SK-N-SH (cell line): ENCODE measurements around the gene CPB2. TPM values are rescaled to one million over a fixed set of nuclear protein-coding genes. Genes with fewer than 3 reads are reported as not detected.

Experiments
- CTCF ChIA-PET: fragments of 300-600, 350-600 bp; formaldehyde crosslinking; extraction: SDS; loops from one replicate; lab custom pipeline; 2021; lab: Yijun Ruan, JAX
- POLR2A ChIA-PET: fragments of 350-600 bp; sonication (Branson Sonifier 250); formaldehyde crosslinking; extraction: SDS; loops from one replicate; lab custom pipeline; 2020; ENCODE audit warnings: antibody characterized with exemption, inconsistent platforms; lab: Yijun Ruan, JAX
- DNase-seq: peaks from one replicate; pipeline ENCODE4 v3.0.0; 2012
- H2AFZ ChIP-seq: fragments of 200-600 bp; sonication (generic); 2 replicates; pipeline ENCODE4 v1.8.1; 2016; ENCODE audit warnings: antibody characterized with exemption, mild to moderate bottlenecking, low read depth
- H3F3A ChIP-seq: fragments of 200-600 bp; sonication (generic); replicated peaks from 2 replicates; pipeline ENCODE3; 2016; ENCODE audit warnings: antibody characterized with exemption, mild to moderate bottlenecking; ENCODE audit not compliant: insufficient read depth
- H3K27ac ChIP-seq, 2 experiments: fragments of 200-500 bp in 1 of 2; fragments of 200-600 bp in 1 of 2; sonication (Bioruptor generic) in 1 of 2; sonication (generic), shearing (Covaris generic) in 1 of 2; 2 replicates each; pipeline versions ENCODE4 v1.5.1 to v1.6.1; 2014 to 2016; ENCODE audit warnings: low read depth in 2 of 2, inconsistent platforms in 1 of 2, low read length in 1 of 2, mild to moderate bottlenecking in 1 of 2, mixed read lengths in 1 of 2
- H3K27me3 ChIP-seq: fragments of 200-600 bp; sonication (generic), shearing (Covaris generic); 2 replicates; pipeline ENCODE4 v1.6.1; 2016; ENCODE audit warnings: mixed run types; ENCODE audit not compliant: insufficient read depth
- H3K36me3 ChIP-seq, 2 experiments: fragments of 200-500 bp in 1 of 2; fragments of 200-600 bp in 1 of 2; sonication (Bioruptor generic) in 1 of 2; sonication (generic) in 1 of 2; replicated peaks in 1 of 2; 2 replicates each; pipeline versions ENCODE3 to v1.5.1; 2014 to 2016; ENCODE audit warnings: low read length in 1 of 2, mild to moderate bottlenecking in 1 of 2; ENCODE audit not compliant: insufficient read depth in 2 of 2, control insufficient read depth in 1 of 2
- H3K4me1 ChIP-seq, 2 experiments: fragments of 200-500 bp in 1 of 2; fragments of 200-600 bp in 1 of 2; sonication (Bioruptor generic) in 1 of 2; sonication (generic), shearing (Covaris generic) in 1 of 2; 2 replicates each; pipeline versions ENCODE4 v1.5.1 to v1.6.1; 2014 to 2016; ENCODE audit warnings: low read depth in 1 of 2, low read length in 1 of 2, mixed run types in 1 of 2; ENCODE audit not compliant: insufficient read depth in 2 of 2, control insufficient read depth in 1 of 2
- H3K4me2 ChIP-seq: fragments of 200-600 bp; sonication (generic), shearing (Covaris generic); 2 replicates; pipeline ENCODE4 v1.6.1; 2017; ENCODE audit warnings: mixed run types
- H3K4me3 ChIP-seq, 2 experiments: fragments of 200-500 bp in 1 of 2; fragments of 200-600 bp in 1 of 2; sonication (Bioruptor generic) in 1 of 2; sonication (generic), shearing (Covaris generic) in 1 of 2; 2 replicates each; pipeline versions ENCODE4 v1.5.1 to v1.8.1; 2014 to 2016; ENCODE audit warnings: low read depth in 2 of 2, inconsistent platforms in 1 of 2, low read length in 1 of 2, mild to moderate bottlenecking in 1 of 2, mixed read lengths in 1 of 2, moderate library complexity in 1 of 2
- H3K79me2 ChIP-seq: fragments of 200-600 bp; sonication (generic); 2 replicates; pipeline ENCODE4 v1.8.1; 2017; ENCODE audit warnings: mild to moderate bottlenecking; ENCODE audit not compliant: insufficient read depth
- H3K9ac ChIP-seq: fragments of 200-600 bp; sonication (generic); 2 replicates; pipeline ENCODE4 v1.6.1; 2017; ENCODE audit warnings: mixed run types
- H3K9me2 ChIP-seq: fragments of 200-600 bp; sonication (generic); 2 replicates; pipeline ENCODE4 v1.6.1; 2017; ENCODE audit warnings: mixed run types
- H3K9me3 ChIP-seq: fragments of 200-600 bp; sonication (generic); 2 replicates; pipeline ENCODE4 v1.6.1; 2017; ENCODE audit warnings: mixed run types, mild to moderate bottlenecking, moderate library complexity
- H4K20me1 ChIP-seq: fragments of 200-600 bp; sonication (generic); 2 replicates; pipeline ENCODE4 v1.6.1; 2017; ENCODE audit warnings: mild to moderate bottlenecking, mixed run types; ENCODE audit not compliant: insufficient read depth
- EZH2phosphoT487 ChIP-seq: fragments of 200-600 bp; sonication (generic); IDR thresholded peaks from 2 replicates; pipeline ENCODE4 v1.6.1; 2017; ENCODE audit warnings: low read depth, mixed run types, mild to moderate bottlenecking, antibody characterized with exemption, moderate library complexity, borderline replicate concordance
- FOSL2 ChIP-seq: IDR thresholded peaks from 2 replicates; pipeline ENCODE4 v1.4.0; 2012; ENCODE audit warnings: low read depth, mild to moderate bottlenecking, moderate library complexity, borderline replicate concordance
- FOXJ3 ChIP-seq: sonication (generic); formaldehyde crosslinking; IDR thresholded peaks from 2 replicates; pipeline ENCODE4 v1.5.1; 2020; ENCODE audit warnings: mild to moderate bottlenecking, missing genetic modification reagents
- GABPA ChIP-seq: IDR thresholded peaks from 2 replicates; pipeline ENCODE4 v1.4.0; 2012; ENCODE audit warnings: low read depth, mild to moderate bottlenecking
- GATA2 ChIP-seq: sonication (generic); formaldehyde crosslinking; IDR thresholded peaks from 2 replicates; pipeline ENCODE4 v1.5.0; 2020; ENCODE audit warnings: mild to moderate bottlenecking, missing genetic modification reagents
- JUND ChIP-seq: IDR thresholded peaks from 2 replicates; pipeline ENCODE4 v1.4.0; 2012
- MEF2A ChIP-seq: IDR thresholded peaks from 2 replicates; pipeline ENCODE4 v1.4.0; 2012; ENCODE audit warnings: low read depth, borderline replicate concordance
- MXI1 ChIP-seq: IDR thresholded peaks from 2 replicates; pipeline ENCODE4 v1.6.1; 2012; ENCODE audit warnings: mild to moderate bottlenecking, low read depth, low read length, improper control_type of control experiment
- NRF1 ChIP-seq: IDR thresholded peaks from 2 replicates; pipeline ENCODE4 v1.6.1; 2012; ENCODE audit warnings: low read depth, mild to moderate bottlenecking, low read length
- POLR2AphosphoS5 ChIP-seq: IDR thresholded peaks from 2 replicates; pipeline ENCODE4 v1.6.1; 2012; ENCODE audit warnings: low read depth, low read length
- RAD21 ChIP-seq: IDR thresholded peaks from 2 replicates; pipeline ENCODE4 v1.6.1; 2012; ENCODE audit warnings: mild to moderate bottlenecking, low read length
- RCOR1 ChIP-seq: fragments of 150-350 bp; IDR thresholded peaks from 2 replicates; pipeline ENCODE4 v1.6.1; 2017; ENCODE audit warnings: antibody characterized with exemption, low read length
- RFX5 ChIP-seq: IDR thresholded peaks from 2 replicates; pipeline ENCODE4 v1.6.1; 2012; ENCODE audit warnings: mild to moderate bottlenecking, improper control_type of control experiment, low read length
- TAF1 ChIP-seq: IDR thresholded peaks from 2 replicates; pipeline ENCODE4 v1.6.1; 2012; ENCODE audit warnings: low read depth, mild to moderate bottlenecking, low read length, moderate library complexity, borderline replicate concordance
- TEAD4 ChIP-seq: IDR thresholded peaks from 2 replicates; pipeline ENCODE4 v1.4.0; 2012; ENCODE audit warnings: mild to moderate bottlenecking, borderline replicate concordance; ENCODE audit not compliant: insufficient read depth
- YY1 ChIP-seq: IDR thresholded peaks from 2 replicates; pipeline ENCODE4 v1.4.0; 2012; ENCODE audit warnings: low read depth, mild to moderate bottlenecking
- ZBTB33 ChIP-seq: IDR thresholded peaks from 2 replicates; pipeline ENCODE4 v1.4.0; 2012; ENCODE audit warnings: low read depth, borderline replicate concordance
- WGBS: methylation state at CpG from one replicate; pipeline ENCODE4 v1.1.6; 2017; ENCODE audit warnings: low lambda C conversion rate; 5-methylcytosine and 5-hydroxymethylcytosine counted together
- polyA plus RNA-seq, 3 experiments: library from polyadenylated mRNA; depleted of rRNA; stranded (reverse); fragments of >200 nt; gene quantifications; 2 replicates each; pipeline ENCODE4 v1.2.3, GENCODE V29; 2012
- TF ChIP-seq, protein P1 (sequence below): IDR thresholded peaks from 2 replicates; pipeline ENCODE4 v1.4.0; 2012; ENCODE audit warnings: low read depth
- TF ChIP-seq, protein P2 (sequence below): fragments of 150-350 bp; IDR thresholded peaks from 2 replicates; pipeline ENCODE4 v1.6.1; 2016; ENCODE audit warnings: mild to moderate bottlenecking, low read depth, low read length
- TF ChIP-seq, protein P3 (sequence below): IDR thresholded peaks from 2 replicates; pipeline ENCODE4; 2012
- TF ChIP-seq, protein P4 (sequence below): IDR thresholded peaks from 2 replicates; pipeline ENCODE4 v1.4.0; 2012; ENCODE audit warnings: low read depth, borderline replicate concordance

Gene CPB2
- polyA plus RNA-seq, 1 of the 3 experiments (the other 2 are of a cell fraction): not detected

GRCh38 chr13:46022481-46022880 is 82.4 kb downstream of the CPB2 start:
- DNase-seq: no peak
- POLR2A ChIA-PET: no interaction called here
- Histone ChIP-seq H4K20me1 (peaks cover 4% of the 10 kb centered on the region), H3K27ac (no peak overlapping the region), H3K4me1 (peaks cover 0 to 7% of the 10 kb centered on the region in 2 experiments; a peak in 2 of 4 replicates), H3K9me2 (no peaks in the 10 kb centered on the region), H3K9ac (no peak overlapping the region), H3K36me3 (peaks cover 44 to 55% of the 10 kb centered on the region in 2 experiments), H3K79me2 (peaks cover 36% of the 10 kb centered on the region), H3K9me3 (no peaks in the 10 kb centered on the region), H3K27me3 (no peaks in the 10 kb centered on the region), H3F3A (peaks cover 6% of the 10 kb centered on the region), H2AFZ (no peak overlapping the region), H3K4me2 (no peak overlapping the region), H3K4me3 (no peak overlapping the region)
- TF ChIP-seq FOXJ3 (no peak), TAF1 (no peak), YY1 (no peak), RAD21 (no peak), GABPA (no peak), RCOR1 (no peak), MXI1 (no peak), ZBTB33 (no peak), TEAD4 (no peak), FOSL2 (no peak), POLR2AphosphoS5 (no peak), EZH2phosphoT487 (no peak), MEF2A (no peak), JUND (no peak)
- TF ChIP-seq, protein P1, sequence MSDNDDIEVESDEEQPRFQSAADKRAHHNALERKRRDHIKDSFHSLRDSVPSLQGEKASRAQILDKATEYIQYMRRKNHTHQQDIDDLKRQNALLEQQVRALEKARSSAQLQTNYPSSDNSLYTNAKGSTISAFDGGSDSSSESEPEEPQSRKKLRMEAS: no peak
- TF ChIP-seq, protein P2, sequence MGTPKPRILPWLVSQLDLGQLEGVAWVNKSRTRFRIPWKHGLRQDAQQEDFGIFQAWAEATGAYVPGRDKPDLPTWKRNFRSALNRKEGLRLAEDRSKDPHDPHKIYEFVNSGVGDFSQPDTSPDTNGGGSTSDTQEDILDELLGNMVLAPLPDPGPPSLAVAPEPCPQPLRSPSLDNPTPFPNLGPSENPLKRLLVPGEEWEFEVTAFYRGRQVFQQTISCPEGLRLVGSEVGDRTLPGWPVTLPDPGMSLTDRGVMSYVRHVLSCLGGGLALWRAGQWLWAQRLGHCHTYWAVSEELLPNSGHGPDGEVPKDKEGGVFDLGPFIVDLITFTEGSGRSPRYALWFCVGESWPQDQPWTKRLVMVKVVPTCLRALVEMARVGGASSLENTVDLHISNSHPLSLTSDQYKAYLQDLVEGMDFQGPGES: no peak
- 94% methylated on average over 2 of the region's 2 CpGs for WGBS
- CTCF ChIA-PET: interaction anchor here (1.5 kb wide), 1 partner anchor 399 kb away, joined by 5 read pairs; no protein-coding TSS in a partner anchor

GRCh38 chr13:46016216-46016615 is 88.6 kb downstream of the CPB2 start:
- no peak for DNase-seq
- Histone ChIP-seq H3K27me3 (no peaks in the 10 kb centered on the region), H3K9me3 (no peaks in the 10 kb centered on the region), H2AFZ (no peak overlapping the region), H3K9ac (no peak overlapping the region), H3F3A (peaks cover 6% of the 10 kb centered on the region), H4K20me1 (no peaks in the 10 kb centered on the region), H3K27ac (no peak overlapping the region), H3K4me2 (no peak overlapping the region), H3K4me1 (no peaks in the 10 kb centered on the region), H3K9me2 (no peaks in the 10 kb centered on the region), H3K4me3 (no peak overlapping the region), H3K79me2 (no peaks in the 10 kb centered on the region), H3K36me3 (peaks cover 54 to 85% of the 10 kb centered on the region in 2 experiments)
- ChIA-PET CTCF (interaction anchor here (1.1 kb wide), 1 partner anchor 10 kb away, joined by 3 read pairs; no protein-coding TSS in a partner anchor), POLR2A (no interaction called here)
- no peak for TF ChIP-seq GABPA
- TF ChIP-seq RFX5: no peak
- TF ChIP-seq, protein P3, sequence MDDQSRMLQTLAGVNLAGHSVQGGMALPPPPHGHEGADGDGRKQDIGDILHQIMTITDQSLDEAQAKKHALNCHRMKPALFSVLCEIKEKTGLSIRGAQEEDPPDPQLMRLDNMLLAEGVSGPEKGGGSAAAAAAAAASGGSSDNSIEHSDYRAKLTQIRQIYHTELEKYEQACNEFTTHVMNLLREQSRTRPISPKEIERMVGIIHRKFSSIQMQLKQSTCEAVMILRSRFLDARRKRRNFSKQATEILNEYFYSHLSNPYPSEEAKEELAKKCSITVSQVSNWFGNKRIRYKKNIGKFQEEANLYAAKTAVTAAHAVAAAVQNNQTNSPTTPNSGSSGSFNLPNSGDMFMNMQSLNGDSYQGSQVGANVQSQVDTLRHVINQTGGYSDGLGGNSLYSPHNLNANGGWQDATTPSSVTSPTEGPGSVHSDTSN: no peak
- TF ChIP-seq, protein P4, sequence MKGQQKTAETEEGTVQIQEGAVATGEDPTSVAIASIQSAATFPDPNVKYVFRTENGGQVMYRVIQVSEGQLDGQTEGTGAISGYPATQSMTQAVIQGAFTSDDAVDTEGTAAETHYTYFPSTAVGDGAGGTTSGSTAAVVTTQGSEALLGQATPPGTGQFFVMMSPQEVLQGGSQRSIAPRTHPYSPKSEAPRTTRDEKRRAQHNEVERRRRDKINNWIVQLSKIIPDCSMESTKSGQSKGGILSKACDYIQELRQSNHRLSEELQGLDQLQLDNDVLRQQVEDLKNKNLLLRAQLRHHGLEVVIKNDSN: no peak
- no peak for TF ChIP-seq NRF1
- TF ChIP-seq MEF2A: no peak
- TF ChIP-seq GATA2 (CRISPR knock-in tag): no peak
- no peak for TF ChIP-seq FOXJ3
- TF ChIP-seq TAF1: no peak
